ENCODE measurements around the gene NFE2L2. TPM values are rescaled to one million over a fixed set of nuclear protein-coding genes. Genes with fewer than 3 reads are reported as not detected.

NFE2L2 gene
- total RNA-seq, 4 donors from 2014 or later = 55.5 to 111 (median 89.2) TPM

GRCh38 chr2:177285892-177286715 lies 21.6 kb upstream of the NFE2L2 start:
- WGBS, 2 donors (ENCODE audit: low coverage in 1 of 2) = 72 to 100% methylated on average over 1 to 2 of the region's 2 CpGs
- TF ChIP-seq CTCF (IDR thresholded peaks at IDR 0.05) (no peak), POLR2A (IDR thresholded peaks at IDR 0.05) (no peak), EP300 (IDR thresholded peaks at IDR 0.05) (no peak), POLR2AphosphoS5 (IDR thresholded peaks at IDR 0.05) (no peak)
- H3K4me1 ChIP-seq = peaks cover 0 to 34% (median 0%) of the 10 kb centered on the region in 3 donors
- H3K4me3 ChIP-seq = no peak overlapping the region
- no peak overlapping the region for H3K27ac ChIP-seq
- no peaks in the 10 kb centered on the region for H3K27me3 ChIP-seq
- no peaks in the 10 kb centered on the region for H3K9me3 ChIP-seq
- ATAC-seq = no peak
- peaks cover 0 to 14% of the 10 kb centered on the region in 2 donors for H3K36me3 ChIP-seq

GRCh38 chr2:177284531-177284930 lies 20.0 kb upstream of the NFE2L2 start:
- H3K27me3 ChIP-seq = no peaks in the 10 kb centered on the region
- no peak overlapping the region for H3K4me3 ChIP-seq
- no peak for TF ChIP-seq EP300 (IDR thresholded peaks at IDR 0.05)
- no peak for TF ChIP-seq CTCF (IDR thresholded peaks at IDR 0.05)
- TF ChIP-seq POLR2A (IDR thresholded peaks at IDR 0.05) = no peak
- TF ChIP-seq POLR2AphosphoS5 (IDR thresholded peaks at IDR 0.05) = no peak
- H3K4me1 ChIP-seq = peaks cover 0 to 40% (median 0%) of the 10 kb centered on the region in 3 donors
- H3K27ac ChIP-seq = no peak overlapping the region
- 94 to 100% methylated on average over 2 to 3 of the region's 3 CpGs for WGBS, 2 donors (ENCODE audit: low coverage in 1 of 2)
- H3K36me3 ChIP-seq = peaks cover 0 to 14% of the 10 kb centered on the region in 2 donors
- no peaks in the 10 kb centered on the region for H3K9me3 ChIP-seq
- ATAC-seq = no peak

GRCh38 chr2:177283906-177284305 lies 19.4 kb upstream of the NFE2L2 start:
- WGBS, 2 donors (ENCODE audit: low coverage in 1 of 2) = 69 to 100% methylated on average over 2 to 4 of the region's 4 CpGs
- Histone ChIP-seq H3K36me3 (peaks cover 0 to 14% of the 10 kb centered on the region in 2 donors), H3K27ac (no peak overlapping the region), H3K27me3 (no peaks in the 10 kb centered on the region), H3K9me3 (no peaks in the 10 kb centered on the region), H3K4me3 (no peak overlapping the region), H3K4me1 (peaks cover 0 to 41% (median 0%) of the 10 kb centered on the region in 3 donors)
- ATAC-seq = no peak
- peak; percentile 23 for TF ChIP-seq POLR2AphosphoS5 (IDR thresholded peaks at IDR 0.05)
- TF ChIP-seq EP300 (IDR thresholded peaks at IDR 0.05) = no peak

- Histone ChIP-seq H3K9me3 (no peaks in the 10 kb centered on the region), H3K4me3 (no peak overlapping the region), H3K36me3 (peaks cover 0 to 14% of the 10 kb centered on the region in 2 donors), H3K27ac (peak overlapping the region in 2 of 4 donors; percentile 10 to 32), H3K27me3 (no peaks in the 10 kb centered on the region), H3K4me1 (peaks cover 0 to 41% (median 0%) of the 10 kb centered on the region in 3 donors)
- 92 to 98% methylated on average over 5 of the region's 5 CpGs for WGBS, 2 donors (ENCODE audit: low coverage in 1 of 2)
- ATAC-seq = no peak
- TF ChIP-seq CTCF (IDR thresholded peaks at IDR 0.05) (no peak), POLR2A (IDR thresholded peaks at IDR 0.05) (no peak), POLR2AphosphoS5 (IDR thresholded peaks at IDR 0.05) (no peak), EP300 (IDR thresholded peaks at IDR 0.05) (no peak)
These were observed 18.5 kb upstream of the NFE2L2 start for GRCh38 chr2:177282787-177283572.

GRCh38 chr2:177282181-177282641 lies 17.7 kb upstream of the NFE2L2 start:
- peaks cover 0 to 10% of the 10 kb centered on the region in 2 donors for H3K36me3 ChIP-seq

More at GRCh38 chr2:177282181-177282641, 17.7 kb upstream of the NFE2L2 start:
- peak overlapping the region in 3 of 4 donors; percentile 2 to 32 (median 10) for H3K27ac ChIP-seq
- no peak for TF ChIP-seq CTCF (IDR thresholded peaks at IDR 0.05)
- TF ChIP-seq EP300 (IDR thresholded peaks at IDR 0.05) = no peak
- TF ChIP-seq POLR2AphosphoS5 (IDR thresholded peaks at IDR 0.05) = peak; percentile 21
- no peak for TF ChIP-seq POLR2A (IDR thresholded peaks at IDR 0.05)
- no peaks in the 10 kb centered on the region for H3K27me3 ChIP-seq
- no peak for ATAC-seq
- 25% methylated on average over 3 of the region's 3 CpGs; no CpG with 5 or more reads in 1 of the 2 donors for WGBS, 2 donors (ENCODE audit: low coverage in 1 of 2)
- peaks cover 0 to 41% (median 0%) of the 10 kb centered on the region in 3 donors for H3K4me1 ChIP-seq
- H3K9me3 ChIP-seq = no peaks in the 10 kb centered on the region
- H3K4me3 ChIP-seq = no peak overlapping the region
